D341Med (cell line): ENCODE data around the gene ETFB.
A peak's percentile ranks its signal among the peaks of the same experiment; 100 is the strongest.

Source experiments
- DNase-seq: peaks from one replicate; pipeline ENCODE4 v3.0.0; 2012; ENCODE audit warnings: low spot score

Gene ETFB

DNA sequence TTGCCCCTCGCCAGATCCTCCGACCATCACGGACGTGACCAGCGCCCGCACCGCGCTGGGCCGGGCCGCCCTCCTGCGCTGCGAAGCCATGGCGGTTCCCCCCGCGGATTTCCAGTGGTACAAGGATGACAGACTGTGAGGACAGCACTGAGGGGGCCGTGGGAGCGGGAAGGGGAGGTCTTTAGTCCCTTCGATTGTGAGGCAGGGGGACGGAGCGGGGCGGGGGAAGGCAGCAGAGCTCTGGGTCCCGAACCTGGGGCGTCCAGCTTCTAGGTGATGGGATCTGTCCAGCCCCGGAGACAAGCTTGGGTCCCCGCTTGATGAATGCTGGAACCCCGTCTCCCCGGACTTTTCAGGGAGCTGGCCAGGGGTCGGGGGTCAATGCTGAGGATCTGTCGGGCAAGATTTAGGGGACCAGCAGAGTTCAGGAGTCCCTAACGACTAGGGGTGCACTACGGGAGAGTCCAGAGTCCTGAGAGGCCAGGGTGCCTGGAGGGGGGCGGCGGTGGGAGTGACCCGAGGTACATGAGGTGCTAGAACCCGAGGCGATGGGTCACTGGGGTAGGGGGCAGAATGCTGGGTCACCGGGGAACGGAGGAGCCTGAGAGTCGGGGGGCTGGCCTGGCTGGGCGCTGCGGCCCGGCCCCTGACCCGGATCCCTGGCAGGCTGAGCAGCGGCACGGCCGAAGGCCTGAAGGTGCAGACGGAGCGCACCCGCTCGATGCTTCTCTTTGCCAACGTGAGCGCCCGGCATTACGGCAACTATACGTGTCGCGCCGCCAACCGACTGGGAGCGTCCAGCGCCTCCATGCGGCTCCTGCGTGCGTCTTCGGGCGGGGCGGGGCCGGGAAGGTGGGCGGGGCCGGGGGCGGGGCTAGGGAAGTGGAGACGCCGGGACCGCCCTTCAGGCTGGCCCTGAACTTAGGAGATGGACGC, 38.9 kb downstream of the ETFB start:
- peak; percentile 80 for DNase-seq

- peak; percentile 7 for DNase-seq
Measured at GRCh38 chr19:51326216-51327065, 39.7 kb downstream of the ETFB start.

DNA sequence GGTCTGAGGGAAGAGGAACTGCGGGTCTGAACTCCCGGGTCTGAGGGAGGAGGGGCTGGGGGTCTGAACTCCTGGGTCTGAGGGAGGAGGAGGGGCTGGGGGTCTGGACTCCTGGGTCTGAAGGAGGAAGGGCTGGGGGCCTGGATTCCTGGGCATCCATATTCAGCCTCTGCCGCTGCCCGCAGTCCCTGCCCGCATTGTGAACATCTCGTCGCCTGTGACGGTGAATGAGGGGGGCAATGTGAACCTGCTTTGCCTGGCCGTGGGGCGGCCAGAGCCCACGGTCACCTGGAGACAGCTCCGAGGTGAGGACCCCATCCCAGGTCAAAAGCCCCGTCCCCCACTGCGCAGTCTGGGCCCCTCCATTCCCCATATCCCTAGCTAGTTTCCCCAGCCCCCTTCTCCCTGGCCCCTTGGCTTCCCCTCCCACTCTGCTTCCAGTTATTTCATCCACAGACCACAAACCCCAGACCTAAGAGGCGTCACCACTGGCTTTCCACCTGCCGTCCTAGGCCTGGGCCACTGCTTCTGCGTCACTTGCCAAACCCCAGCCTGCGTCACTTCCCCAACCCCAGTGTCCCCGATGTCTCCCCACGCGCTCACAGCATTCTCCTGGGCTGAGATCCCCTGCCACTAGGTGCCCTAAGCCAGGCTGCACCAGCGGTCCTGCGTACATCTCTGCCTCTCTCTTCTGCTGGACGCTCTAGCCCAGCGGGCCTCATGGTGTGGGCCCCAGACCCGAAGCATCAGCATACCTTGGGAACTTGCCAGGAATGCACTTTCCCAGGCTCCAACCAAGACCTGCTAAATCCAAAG, 40.8 kb downstream of the ETFB start:
- peak; percentile 25 for DNase-seq

GRCh38 chr19:51324167-51324481, 42.1 kb downstream of the ETFB start:
- DNase-seq, result peak; percentile 14

GRCh38 chr19:51323481-51324166, 42.6 kb downstream of the ETFB start:
- DNase-seq, result peak; percentile 19

DNA sequence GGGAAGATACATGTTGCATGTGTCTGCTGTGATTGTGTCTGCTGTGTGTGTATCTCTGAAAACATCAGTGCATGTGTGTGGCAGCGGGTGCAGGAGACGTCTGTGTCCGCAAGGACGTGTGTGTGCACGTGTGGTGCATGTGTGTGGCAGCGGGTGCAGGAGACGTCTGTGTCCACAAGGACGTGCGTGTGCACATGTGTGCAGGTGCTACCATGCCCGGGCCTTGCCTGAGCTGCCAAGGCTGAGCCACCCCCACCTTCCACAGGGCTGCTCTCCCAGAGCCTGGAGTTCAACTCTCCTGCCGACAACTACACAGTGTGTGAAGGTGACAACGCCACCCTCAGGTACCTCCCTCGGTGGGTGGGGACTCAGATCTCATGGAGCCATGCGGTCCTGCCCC, 44.4 kb downstream of the ETFB start:
- no peak for DNase-seq

GRCh38 chr19:51320280-51320657, 45.9 kb downstream of the ETFB start:
- no peak for DNase-seq

GRCh38 chr19:51319649-51320279, 46.4 kb downstream of the ETFB start:
- DNase-seq, result no peak

- no peak for DNase-seq
Measured at GRCh38 chr19:51318687-51319648, 47.2 kb downstream of the ETFB start.

- no peak for DNase-seq
Measured at GRCh38 chr19:51317968-51318367, 48.2 kb downstream of the ETFB start.

DNA sequence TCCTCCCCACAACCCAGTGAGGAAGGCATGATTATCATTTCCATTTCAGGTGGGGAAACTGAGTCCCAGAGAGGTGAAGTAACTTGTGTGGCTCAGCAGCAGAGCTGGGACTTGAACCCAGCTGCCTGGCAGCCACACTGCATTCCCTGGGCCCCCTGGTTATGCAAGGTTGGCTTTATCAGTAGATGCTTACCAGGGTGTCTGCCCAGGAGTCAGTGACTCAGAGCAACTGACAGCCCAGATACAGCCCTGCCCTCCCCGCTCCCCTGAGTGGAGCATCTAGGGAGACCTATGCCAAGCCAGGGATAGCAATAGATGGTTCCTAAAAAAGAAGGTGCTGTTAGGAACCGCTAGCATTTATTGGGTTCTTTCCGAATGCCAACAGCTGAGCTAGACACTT, 48.8 kb downstream of the ETFB start:
- no peak for DNase-seq

GRCh38 chr19:51316688-51317087, 49.5 kb downstream of the ETFB start:
- DNase-seq, result no peak

DNA sequence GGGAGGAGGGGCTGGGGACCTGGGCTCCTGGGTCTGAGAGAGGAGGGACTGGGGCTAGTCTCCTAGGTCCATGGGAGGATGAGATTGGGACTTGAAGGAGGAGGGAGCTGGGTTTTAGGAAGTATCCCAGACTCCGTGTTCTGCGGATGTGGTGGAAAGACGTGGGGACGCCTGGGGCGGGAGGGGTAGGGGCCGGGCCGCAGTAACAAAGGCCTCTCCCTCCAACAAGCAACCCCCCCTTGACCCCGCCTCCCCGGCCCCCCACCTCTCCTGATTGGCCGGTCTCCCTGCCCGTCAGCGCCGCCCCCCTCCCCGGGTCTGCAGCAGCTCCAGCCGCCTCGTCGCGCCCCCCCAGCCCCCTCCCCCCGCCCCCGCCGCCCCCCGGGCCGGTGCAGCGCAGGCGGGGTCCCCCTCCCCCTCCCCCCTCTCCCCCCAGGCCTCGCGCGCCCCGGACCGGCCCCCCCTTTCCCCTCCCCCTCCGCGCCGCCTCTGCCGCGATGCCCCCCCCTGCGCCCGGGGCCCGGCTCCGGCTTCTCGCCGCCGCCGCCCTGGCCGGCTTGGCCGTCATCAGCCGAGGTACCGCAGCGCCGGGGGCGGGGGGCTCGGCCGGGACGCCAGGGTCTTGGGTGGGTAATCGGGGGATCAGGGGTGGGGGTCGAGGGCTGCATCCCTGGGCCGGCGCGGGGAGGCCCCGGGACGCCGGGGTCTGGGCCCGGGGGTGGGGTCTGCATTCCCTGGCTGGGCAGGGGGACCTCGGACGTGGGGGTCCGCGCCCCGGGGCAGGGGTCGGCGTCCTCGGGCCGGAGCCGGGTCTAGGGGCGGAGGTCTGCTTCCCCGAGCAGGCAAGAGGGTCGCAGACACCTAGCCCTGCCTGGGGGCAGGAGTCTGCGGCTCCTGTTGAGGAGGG, 54.6 kb downstream of the ETFB start, which contains the start of gene IGLON5:
IGLON5 (plus strand) TSS at position 294 of the 907 bp plus-strand sequence; CDS start at position 498, 204 bp downstream.
- DNase-seq, result no peak

- no peak for DNase-seq
Measured at GRCh38 chr19:51305479-51305878, 60.7 kb downstream of the ETFB start.

GRCh38 chr19:51301266-51301665, 64.9 kb downstream of the ETFB start:
- DNase-seq, result no peak

- no peak for DNase-seq
Measured at GRCh38 chr19:51297406-51297805, 68.8 kb downstream of the ETFB start.

DNA sequence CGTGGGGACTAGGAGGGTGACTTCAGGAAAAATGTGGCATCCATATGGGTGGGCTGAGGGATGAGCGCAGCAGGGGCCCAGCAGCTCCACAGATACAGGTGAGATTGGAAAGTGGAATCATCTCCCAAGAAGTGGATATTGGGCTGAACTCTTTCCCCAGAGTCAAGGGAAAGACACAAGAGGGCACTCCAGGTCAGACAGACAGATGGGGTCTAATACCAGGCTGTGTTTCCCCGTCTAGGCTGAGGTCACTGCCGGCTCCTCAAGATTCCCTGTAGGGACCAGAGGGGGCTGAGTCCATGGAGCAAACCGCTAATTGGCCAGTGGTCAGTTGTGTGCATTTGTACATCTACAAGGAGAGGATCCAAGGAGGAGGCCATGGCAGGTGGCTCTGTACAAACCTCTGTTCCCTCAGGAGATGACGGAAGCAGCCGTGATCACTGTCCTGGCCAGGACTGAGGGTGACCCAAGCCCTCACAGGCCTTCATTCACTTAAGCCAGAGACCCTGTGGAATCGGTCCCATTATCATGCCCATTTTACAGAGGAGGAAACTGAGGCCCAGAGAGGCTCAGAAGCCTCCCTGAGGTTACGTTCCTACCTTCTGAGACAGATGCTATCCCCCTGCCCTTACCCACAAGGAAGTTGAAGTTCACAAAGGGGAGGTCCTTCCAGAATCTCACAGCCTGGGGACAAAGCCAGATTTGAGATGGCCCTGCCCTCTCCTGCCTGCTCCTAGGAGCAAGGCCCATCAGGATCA, 69.7 kb downstream of the ETFB start:
- no peak for DNase-seq
